GM12891 (cell line): Measurements from ENCODE around the gene TASP1.

ENCODE experiments used
- POLR2A ChIP-seq: IDR thresholded peaks from 2 replicates; pipeline ENCODE4 v1.6.1; 2011; ENCODE audit warnings: low read depth, low read length, control low read depth
- POLR2AphosphoS5 ChIP-seq: IDR thresholded peaks from 2 replicates; pipeline ENCODE4 v1.6.1; 2011; ENCODE audit warnings: low read depth, low read length, control low read depth
- TAF1 ChIP-seq: IDR thresholded peaks from 2 replicates; pipeline ENCODE4 v1.6.1; 2011; ENCODE audit warnings: low read depth, low read length, control low read depth

DNA sequence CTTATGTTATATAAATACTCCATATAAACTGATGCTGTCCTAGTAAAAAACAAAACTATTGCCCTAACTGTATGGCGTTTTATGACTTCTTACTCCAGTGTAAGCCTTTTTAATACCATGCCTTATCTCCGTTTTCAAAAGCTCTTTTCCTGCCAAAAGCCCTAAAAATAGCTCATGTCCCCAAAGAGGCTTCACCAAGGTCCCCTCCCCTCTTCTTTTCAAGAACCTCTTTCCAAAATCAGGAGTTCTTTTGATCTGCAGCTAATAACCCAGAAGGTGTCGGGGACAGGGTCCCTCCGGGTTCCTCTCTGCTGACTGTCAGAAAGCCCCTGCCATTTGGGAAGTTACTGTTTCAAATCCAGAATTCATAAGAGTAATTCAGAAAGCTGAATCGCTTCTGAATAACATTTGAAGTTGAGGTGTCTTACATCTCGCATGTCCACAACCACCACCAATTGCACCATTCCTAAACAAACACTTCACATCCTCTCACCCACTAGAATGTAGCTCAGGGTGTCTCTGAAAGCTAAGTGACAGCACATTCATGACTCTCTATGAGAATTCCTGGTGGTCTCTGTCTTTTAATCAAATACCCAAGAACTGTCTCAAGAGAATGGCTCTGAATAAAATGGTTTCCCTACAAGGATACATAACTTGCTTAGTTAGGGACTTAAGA is 13.3 kb downstream of the TASP1 start:
- TF ChIP-seq POLR2AphosphoS5, result no peak
- no peak for TF ChIP-seq TAF1
- no peak for TF ChIP-seq POLR2A
